HPDE6-E6E7 (cell line): ENCODE data around the gene PRSS22.
"Not testable (repeated sequence)": the region's sequence is repeated elsewhere in the genome, so short reads cannot be mapped to it uniquely, and the experiment has no call there.

Experiments
- DNase-seq: peaks from one replicate; pipeline ENCODE4 v3.0.0; 2011; ENCODE audit warnings: missing footprints; ENCODE audit errors: extremely low spot score

The PRSS22 gene

GRCh38 chr16:2857451-2858244 lies at the start of gene PRSS22:
Gene PRSS22 (minus strand): TSS chr16:2858170. CDS start chr16:2858104, 66 bp downstream.
- DNase-seq: peak; percentile 68

- DNase-seq: not testable (repeated sequence)
Observed at GRCh38 chr16:2907084-2907753, 49.2 kb upstream of the PRSS22 start.

- no peak for DNase-seq
Observed at GRCh38 chr16:2905988-2906387, 48.0 kb upstream of the PRSS22 start.

GRCh38 chr16:2905241-2905987 lies 47.4 kb upstream of the PRSS22 start:
- DNase-seq: peak; percentile 96

GRCh38 chr16:2904922-2905240 lies 46.9 kb upstream of the PRSS22 start:
- no peak for DNase-seq

- DNase-seq: peak; percentile 88
Observed at GRCh38 chr16:2904100-2904921, 46.3 kb upstream of the PRSS22 start.

- DNase-seq: no peak
Observed at GRCh38 chr16:2902337-2903130, 44.6 kb upstream of the PRSS22 start.

GRCh38 chr16:2900526-2901075 lies 42.6 kb upstream of the PRSS22 start:
- no peak for DNase-seq

GRCh38 chr16:2899564-2900072 lies 41.6 kb upstream of the PRSS22 start:
- no peak for DNase-seq

GRCh38 chr16:2898831-2899563 lies 41.0 kb upstream of the PRSS22 start:
- DNase-seq: no peak

- DNase-seq: no peak
Observed at GRCh38 chr16:2897110-2897509, 39.1 kb upstream of the PRSS22 start.

- no peak for DNase-seq
Observed at GRCh38 chr16:2896480-2897010, 38.6 kb upstream of the PRSS22 start.

GRCh38 chr16:2895813-2896212 lies 37.8 kb upstream of the PRSS22 start:
- DNase-seq: no peak

- no peak for DNase-seq
Observed at GRCh38 chr16:2894231-2894630, 36.3 kb upstream of the PRSS22 start.

GRCh38 chr16:2884041-2884451 lies 26.1 kb upstream of the PRSS22 start:
- no peak for DNase-seq

GRCh38 chr16:2883458-2883908 lies 25.5 kb upstream of the PRSS22 start:
- no peak for DNase-seq

GRCh38 chr16:2882650-2883457 lies 24.9 kb upstream of the PRSS22 start, which contains the start of gene FLYWCH2:
Gene FLYWCH2 (plus strand): TSS chr16:2883215. CDS start chr16:2896450, 13,235 bp downstream.
- peak; percentile 98 for DNase-seq
